ENCODE measurements around the gene IL1B.

Gene IL1B

GRCh38 chr2:112811276-112811831 lies 25.2 kb downstream of the IL1B start:
- in situ Hi-C loops (cut with MboI; ENCODE audit: low sequenced_read_pairs) = no loop called here

DNA sequence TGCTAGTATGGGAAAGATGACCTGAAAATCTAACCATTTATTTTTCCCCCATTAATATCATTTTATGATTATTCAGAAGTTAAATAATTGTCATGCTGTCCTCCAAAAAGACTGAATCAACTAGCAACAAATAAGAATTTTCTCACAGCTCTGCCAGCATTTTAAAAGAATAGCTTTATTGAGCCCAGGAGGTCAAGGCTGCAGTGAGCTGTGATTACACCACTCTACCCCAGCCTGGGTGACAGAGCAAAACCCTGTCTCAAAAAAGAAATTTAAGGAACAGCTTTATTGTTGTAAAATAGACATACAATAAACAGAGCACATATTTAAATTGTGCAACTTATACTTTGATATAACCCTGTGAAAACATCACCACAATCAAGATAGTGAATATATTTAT lies 27.5 kb downstream of the IL1B start:
- in situ Hi-C loops (cut with MboI; ENCODE audit: low sequenced_read_pairs) = no loop called here

DNA sequence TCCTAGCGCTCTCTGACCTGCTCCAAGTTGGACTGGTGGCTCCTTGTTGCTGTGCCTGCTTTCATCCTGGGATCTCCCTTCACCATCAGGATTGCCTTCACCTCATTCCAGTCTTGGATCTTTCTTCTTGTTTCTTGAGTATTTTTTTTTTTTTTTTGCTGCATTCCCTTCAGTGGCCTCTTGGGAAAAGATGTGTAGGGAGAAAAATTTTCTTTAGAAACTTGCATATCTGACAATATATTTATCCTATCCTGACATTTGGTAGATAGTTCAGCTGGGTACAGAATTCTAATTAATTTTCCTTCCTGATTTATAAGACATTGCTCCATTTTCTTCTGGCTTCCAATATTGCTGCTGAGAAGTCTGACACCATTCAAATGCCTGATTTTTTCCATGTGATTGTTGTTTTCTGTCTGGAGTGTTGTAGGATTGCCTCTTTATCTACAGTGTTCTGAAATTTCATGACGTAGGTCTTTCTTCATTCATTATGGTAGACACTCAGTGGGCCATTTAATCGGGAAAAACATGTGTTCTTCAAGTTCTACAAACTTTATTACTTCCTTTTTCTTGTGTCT lies 29.3 kb downstream of the IL1B start:
- in situ Hi-C loops (cut with MboI; ENCODE audit: low sequenced_read_pairs) = no loop called here

- in situ Hi-C loops (cut with MboI; ENCODE audit: low sequenced_read_pairs) = no loop called here
Measured at GRCh38 chr2:112805542-112805941, 31.0 kb downstream of the IL1B start.

DNA sequence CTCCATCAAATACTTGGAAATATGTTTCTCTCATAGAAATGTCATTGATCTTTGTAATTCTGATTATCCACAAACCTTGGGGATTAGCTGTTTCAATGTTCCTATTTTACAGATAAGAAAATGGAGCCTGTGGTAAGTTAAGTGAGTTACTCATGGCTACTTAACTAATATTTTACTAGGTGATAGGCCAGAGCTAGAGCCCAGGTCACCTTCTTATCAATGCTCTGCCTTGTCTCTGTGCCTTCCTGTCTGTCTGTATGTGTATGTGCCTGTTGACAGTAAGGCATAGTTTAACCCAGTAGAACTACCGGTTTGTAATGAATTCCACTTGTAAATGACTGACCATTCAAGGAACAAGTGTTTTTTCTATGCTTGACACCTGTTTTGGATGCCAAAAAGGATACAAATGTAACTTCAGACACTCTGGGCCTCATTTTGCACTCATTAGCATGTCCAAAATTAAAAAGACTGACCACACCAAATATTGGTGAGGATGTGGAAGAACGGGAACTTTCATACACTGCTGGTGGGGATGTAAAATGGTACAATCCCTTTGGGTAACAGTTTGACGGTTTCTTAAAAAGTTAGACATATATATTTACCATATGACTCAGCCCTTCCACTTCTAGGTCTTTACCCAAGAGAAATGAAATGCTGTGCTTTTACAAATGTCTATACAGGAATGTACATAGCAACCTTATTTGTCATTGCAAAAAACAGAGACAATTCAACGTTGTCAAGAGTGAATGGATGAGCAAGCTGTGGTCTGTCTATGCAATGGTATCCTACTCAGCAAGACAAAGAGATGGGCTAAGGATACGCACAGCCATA lies 32.7 kb downstream of the IL1B start:
- in situ Hi-C loops (cut with MboI; ENCODE audit: low sequenced_read_pairs) = no loop called here

GRCh38 chr2:112800881-112801583 lies 35.5 kb downstream of the IL1B start:
- in situ Hi-C loops (cut with MboI; ENCODE audit: low sequenced_read_pairs) = no loop called here

GRCh38 chr2:112798979-112799975 lies 37.3 kb downstream of the IL1B start:
- in situ Hi-C loops (cut with MboI; ENCODE audit: low sequenced_read_pairs) = no loop called here

GRCh38 chr2:112796486-112796885 lies 40.1 kb downstream of the IL1B start:
- in situ Hi-C loops (cut with MboI; ENCODE audit: low sequenced_read_pairs) = no loop called here

DNA sequence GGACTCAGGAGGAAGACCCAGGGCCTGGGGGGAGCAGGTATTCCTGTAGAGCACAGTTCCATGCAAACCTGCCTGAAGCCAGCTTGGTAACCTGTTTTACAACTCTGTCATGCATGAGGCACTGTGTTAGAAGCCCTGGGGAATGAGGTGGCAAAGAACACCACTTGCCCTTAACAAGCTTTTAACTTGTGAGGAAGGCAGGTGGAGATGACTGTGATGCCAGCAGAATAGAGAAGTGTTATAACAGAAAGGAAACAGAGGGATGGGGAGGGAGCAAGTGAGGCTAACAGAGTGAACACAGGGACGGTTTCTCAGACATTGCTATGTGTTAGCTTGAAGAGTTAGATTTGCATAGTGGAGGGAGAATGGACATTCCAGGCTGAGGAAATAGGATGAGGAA lies 40.8 kb downstream of the IL1B start:
- in situ Hi-C loops (cut with MboI; ENCODE audit: low sequenced_read_pairs) = no loop called here

GRCh38 chr2:112794841-112795240 lies 41.7 kb downstream of the IL1B start:
- in situ Hi-C loops (cut with MboI; ENCODE audit: low sequenced_read_pairs) = no loop called here

DNA sequence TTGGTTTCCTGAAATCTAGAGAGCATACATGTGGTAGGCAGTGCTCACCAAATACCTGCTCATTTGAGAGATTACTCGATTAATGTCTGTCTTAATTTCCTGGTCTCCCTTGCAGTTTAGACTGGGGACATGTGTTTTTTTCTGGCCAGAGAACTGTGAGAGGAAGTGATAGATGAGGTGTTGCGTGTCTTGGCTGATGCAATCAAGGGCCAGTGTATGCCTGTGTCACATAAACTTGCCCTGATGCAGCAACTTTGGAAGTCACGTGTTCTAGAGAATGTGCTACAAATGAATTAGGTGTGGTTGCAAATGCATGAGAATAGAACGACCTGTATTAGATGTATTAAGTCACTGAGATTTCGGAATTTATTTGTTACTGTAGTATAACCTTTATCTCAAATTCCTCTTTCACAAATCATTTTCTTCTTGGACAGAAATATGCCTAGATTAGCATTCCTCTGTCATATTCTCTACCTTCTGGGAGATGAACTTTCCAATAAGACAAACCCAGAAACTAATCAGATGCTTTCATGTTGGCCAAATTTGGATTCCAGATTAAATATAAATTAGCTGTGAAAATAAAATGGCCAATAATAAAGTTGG lies 42.3 kb downstream of the IL1B start:
- in situ Hi-C loops (cut with MboI; ENCODE audit: low sequenced_read_pairs) = no loop called here

DNA sequence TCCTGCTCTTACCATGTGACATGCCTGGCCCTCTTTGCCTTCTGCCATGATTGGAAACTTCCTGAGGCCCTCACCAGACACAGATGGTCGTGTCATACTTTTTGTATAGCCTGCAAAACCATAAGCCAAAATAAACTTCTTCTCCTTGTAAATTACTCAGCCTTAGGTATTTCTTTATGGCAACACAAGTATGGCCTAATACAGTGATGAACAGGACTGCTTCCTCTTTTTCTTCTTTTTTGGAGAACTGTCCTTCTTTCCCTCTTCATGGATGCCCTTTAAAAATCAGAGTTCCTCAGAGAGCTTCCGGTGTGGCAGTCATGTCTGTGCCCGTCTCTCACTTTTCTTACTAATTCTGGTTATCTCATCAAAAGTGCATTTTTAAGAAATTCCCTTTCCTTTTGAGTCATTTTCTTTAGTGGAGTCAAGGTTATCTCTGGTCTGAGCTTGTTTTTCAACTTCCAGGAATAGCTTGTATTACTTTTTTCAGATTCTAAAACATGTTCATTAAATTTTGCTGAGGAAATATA lies 43.1 kb downstream of the IL1B start:
- in situ Hi-C loops (cut with MboI; ENCODE audit: low sequenced_read_pairs) = no loop called here

GRCh38 chr2:112792419-112792818 lies 44.2 kb downstream of the IL1B start:
- in situ Hi-C loops (cut with MboI; ENCODE audit: low sequenced_read_pairs) = no loop called here

GRCh38 chr2:112791693-112792230 lies 44.8 kb downstream of the IL1B start:
- in situ Hi-C loops (cut with MboI; ENCODE audit: low sequenced_read_pairs) = no loop called here

DNA sequence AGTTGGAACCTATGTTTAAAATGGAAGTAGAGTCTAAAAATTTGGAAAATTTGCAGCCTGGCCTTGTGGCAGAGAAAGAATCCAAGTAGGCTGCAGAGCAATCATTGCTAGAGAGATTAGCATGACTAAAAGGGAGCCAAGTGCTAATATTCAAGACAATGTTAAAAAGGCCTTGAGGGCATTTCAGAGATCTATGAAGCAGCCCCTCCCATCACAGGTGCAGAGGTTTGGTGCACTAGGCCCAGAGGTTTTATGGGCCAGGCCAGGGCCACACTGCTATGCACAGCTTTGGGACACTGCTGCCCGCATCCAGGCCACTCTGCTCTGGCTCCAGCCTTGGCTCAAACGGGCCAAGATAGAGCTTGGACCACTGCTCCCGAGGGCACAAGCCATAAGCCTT lies 45.6 kb downstream of the IL1B start:
- in situ Hi-C loops (cut with MboI; ENCODE audit: low sequenced_read_pairs) = no loop called here

- in situ Hi-C loops (cut with MboI; ENCODE audit: low sequenced_read_pairs) = no loop called here
Measured at GRCh38 chr2:112790305-112790704, 46.3 kb downstream of the IL1B start.

DNA sequence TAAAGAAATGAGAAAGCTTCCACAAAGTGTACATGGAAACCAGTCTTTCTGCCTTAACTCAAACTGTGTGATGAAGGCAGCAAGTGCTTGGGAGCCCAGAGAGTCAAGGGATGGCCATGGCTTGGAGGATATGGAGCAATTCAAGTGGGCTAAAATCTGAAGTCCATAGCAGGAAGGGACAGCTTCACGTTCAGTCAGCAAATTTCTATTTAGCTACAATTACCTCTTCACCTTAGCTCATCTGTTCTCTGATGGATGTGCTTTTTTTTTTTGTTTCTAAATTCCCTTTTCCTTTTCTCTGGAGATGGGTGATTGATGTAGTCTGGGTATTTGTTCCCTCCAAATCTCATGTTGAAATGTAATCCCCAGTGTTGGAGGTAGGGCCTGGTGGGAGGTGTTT lies 47.4 kb downstream of the IL1B start:
- in situ Hi-C loops (cut with MboI; ENCODE audit: low sequenced_read_pairs) = no loop called here

DNA sequence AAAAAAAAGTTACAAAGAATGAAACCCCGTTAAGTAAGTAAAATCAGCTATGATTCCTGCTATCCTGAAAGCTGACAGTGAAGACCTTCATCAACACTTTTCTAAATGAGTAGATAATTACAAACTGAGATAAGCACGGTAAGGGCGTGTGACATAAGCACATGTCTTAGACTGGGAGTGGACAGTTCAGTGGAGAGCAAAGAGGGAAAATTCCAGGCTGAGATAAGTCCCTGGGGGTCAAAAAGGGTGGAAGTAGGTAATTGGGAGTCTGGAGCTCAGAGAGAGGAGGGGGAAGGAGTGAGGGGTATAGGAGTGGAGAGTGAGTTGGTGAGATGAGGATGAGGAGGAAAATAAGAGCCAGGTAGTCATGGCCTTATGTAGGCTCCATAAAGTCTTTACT lies 47.9 kb downstream of the IL1B start:
- in situ Hi-C loops (cut with MboI; ENCODE audit: low sequenced_read_pairs) = no loop called here

DNA sequence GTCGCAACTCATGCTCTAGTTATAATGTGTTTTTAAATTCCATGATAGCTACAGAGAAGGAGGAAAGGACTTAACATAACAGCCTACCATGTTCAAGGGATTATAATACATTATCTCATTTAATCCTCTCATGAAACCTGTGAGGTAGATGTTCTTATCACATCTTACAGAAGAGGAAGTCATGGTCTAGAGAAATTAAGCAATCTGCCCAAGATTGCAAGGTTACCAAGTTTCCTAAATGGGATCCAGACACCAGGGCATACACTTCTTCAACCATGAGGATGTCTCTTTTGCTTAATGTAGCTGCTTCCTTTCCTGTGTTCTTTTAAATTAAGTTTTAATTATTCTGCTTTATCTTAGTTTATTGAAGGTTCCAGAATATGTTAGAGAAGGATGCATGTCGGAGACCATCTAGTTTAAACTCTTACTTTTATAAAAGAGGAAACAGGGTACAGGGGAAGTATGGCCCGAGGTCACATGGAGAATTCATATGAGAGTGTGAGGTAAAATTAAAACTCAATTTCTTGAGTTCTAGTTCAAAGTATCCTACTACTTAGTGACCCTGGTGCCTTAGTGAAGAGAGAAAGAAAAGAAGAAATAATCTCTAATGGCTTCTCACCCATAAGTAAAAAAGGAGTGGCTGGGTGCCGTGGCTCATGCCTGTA lies 48.7 kb downstream of the IL1B start:
- in situ Hi-C loops (cut with MboI; ENCODE audit: low sequenced_read_pairs) = no loop called here
